ENCODE data around the gene TTC39A.

DNA sequence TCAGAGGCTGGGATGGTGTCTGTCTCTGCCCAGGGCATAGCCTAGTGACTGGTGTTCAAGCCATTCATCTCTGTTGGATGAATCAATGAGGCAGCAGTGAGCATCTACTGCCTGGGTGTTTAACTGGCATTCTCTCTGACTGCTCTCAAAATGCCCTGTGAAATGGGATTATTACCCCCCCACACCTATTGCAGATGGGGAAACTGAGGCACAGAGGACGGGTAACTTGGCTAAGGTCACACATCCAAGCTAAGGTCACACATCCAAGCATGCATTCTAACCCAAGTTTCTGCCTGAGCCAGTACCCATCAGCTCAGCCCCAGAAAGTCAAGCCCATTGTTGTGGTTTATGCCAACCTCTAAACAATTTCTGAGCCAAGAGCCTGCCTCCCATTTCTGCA lies 5.0 kb downstream of the TTC39A start:
- TF ChIP-seq POLR2AphosphoS5 (IDR thresholded peaks at IDR 0.05; ENCODE audit: low read depth, low read length) (no peak), SIN3A (IDR thresholded peaks at IDR 0.05; ENCODE audit: borderline replicate concordance, insufficient read depth, low read depth, low read length) (no peak), TCF7L2 (IDR thresholded peaks at IDR 0.05; ENCODE audit: low read depth, low read length) (no peak)
- TF ChIP-seq, protein P1, sequence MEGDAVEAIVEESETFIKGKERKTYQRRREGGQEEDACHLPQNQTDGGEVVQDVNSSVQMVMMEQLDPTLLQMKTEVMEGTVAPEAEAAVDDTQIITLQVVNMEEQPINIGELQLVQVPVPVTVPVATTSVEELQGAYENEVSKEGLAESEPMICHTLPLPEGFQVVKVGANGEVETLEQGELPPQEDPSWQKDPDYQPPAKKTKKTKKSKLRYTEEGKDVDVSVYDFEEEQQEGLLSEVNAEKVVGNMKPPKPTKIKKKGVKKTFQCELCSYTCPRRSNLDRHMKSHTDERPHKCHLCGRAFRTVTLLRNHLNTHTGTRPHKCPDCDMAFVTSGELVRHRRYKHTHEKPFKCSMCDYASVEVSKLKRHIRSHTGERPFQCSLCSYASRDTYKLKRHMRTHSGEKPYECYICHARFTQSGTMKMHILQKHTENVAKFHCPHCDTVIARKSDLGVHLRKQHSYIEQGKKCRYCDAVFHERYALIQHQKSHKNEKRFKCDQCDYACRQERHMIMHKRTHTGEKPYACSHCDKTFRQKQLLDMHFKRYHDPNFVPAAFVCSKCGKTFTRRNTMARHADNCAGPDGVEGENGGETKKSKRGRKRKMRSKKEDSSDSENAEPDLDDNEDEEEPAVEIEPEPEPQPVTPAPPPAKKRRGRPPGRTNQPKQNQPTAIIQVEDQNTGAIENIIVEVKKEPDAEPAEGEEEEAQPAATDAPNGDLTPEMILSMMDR (IDR thresholded peaks at IDR 0.05) = no peak
- TF ChIP-seq, protein P2, sequence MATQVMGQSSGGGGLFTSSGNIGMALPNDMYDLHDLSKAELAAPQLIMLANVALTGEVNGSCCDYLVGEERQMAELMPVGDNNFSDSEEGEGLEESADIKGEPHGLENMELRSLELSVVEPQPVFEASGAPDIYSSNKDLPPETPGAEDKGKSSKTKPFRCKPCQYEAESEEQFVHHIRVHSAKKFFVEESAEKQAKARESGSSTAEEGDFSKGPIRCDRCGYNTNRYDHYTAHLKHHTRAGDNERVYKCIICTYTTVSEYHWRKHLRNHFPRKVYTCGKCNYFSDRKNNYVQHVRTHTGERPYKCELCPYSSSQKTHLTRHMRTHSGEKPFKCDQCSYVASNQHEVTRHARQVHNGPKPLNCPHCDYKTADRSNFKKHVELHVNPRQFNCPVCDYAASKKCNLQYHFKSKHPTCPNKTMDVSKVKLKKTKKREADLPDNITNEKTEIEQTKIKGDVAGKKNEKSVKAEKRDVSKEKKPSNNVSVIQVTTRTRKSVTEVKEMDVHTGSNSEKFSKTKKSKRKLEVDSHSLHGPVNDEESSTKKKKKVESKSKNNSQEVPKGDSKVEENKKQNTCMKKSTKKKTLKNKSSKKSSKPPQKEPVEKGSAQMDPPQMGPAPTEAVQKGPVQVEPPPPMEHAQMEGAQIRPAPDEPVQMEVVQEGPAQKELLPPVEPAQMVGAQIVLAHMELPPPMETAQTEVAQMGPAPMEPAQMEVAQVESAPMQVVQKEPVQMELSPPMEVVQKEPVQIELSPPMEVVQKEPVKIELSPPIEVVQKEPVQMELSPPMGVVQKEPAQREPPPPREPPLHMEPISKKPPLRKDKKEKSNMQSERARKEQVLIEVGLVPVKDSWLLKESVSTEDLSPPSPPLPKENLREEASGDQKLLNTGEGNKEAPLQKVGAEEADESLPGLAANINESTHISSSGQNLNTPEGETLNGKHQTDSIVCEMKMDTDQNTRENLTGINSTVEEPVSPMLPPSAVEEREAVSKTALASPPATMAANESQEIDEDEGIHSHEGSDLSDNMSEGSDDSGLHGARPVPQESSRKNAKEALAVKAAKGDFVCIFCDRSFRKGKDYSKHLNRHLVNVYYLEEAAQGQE (IDR thresholded peaks at IDR 0.05; ENCODE audit: insufficient read depth in 1 of 2, low read depth in 2 of 2, low read length in 1 of 2) = no peak

Data from Panc1 (cell line).